Keratinocyte (primary cell): ENCODE results near the gene THOC7.

Experiments
- CTCF ChIP-seq, 3 experiments: IDR thresholded peaks in 1 of 3; conservative IDR thresholded peaks in 1 of 3; optimal IDR thresholded peaks in 1 of 3; 2 replicates in 2 of 3; 3 replicates in 1 of 3; pipeline versions ENCODE3 to v1.5.1; 2011; ENCODE audit warnings: low read length in 3 of 3, mild to moderate bottlenecking in 3 of 3, moderate library complexity in 2 of 3, control low read depth in 1 of 3, inconsistent platforms in 1 of 3; ENCODE audit not compliant: insufficient read depth in 2 of 3; ENCODE audit errors: extremely low read depth in 1 of 3
- EZH2 ChIP-seq: IDR thresholded peaks from one replicate; pipeline ENCODE4 v1.6.1; 2012; ENCODE audit warnings: inconsistent platforms, mild to moderate bottlenecking, low read length, moderate library complexity

GRCh38 chr3:63900459-63900858 lies 36.9 kb upstream of the THOC7 start:
- TF ChIP-seq EZH2: no peak
- no peak for TF ChIP-seq CTCF (optimal IDR thresholded peaks at IDR 0.05 in 1 of 3, IDR thresholded peaks at IDR 0.05 in 1 of 3, conservative IDR thresholded peaks at IDR 0.05 in 1 of 3; ENCODE audit: extremely low read depth in 1 of 3, insufficient read depth in 2 of 3, low read length in 3 of 3)
